ENCODE data around the gene PKN1. TPM values are rescaled to one million over a fixed set of nuclear protein-coding genes. Genes with fewer than 3 reads are reported as not detected.

Gene PKN1
- total and polyA plus RNA-seq, 2 donors (not counting 1 experiment from before 2014, with no cell fraction given), result 114 to 171 TPM

GRCh38 chr19:14383661-14384555 lies 49.2 kb upstream of the PKN1 start:
- peak overlapping the region; percentile 98 for H3K4me2 ChIP-seq (replicated peaks; ENCODE audit: low read depth, low read length, poor library complexity, severe bottlenecking)
- TF ChIP-seq, protein P1, sequence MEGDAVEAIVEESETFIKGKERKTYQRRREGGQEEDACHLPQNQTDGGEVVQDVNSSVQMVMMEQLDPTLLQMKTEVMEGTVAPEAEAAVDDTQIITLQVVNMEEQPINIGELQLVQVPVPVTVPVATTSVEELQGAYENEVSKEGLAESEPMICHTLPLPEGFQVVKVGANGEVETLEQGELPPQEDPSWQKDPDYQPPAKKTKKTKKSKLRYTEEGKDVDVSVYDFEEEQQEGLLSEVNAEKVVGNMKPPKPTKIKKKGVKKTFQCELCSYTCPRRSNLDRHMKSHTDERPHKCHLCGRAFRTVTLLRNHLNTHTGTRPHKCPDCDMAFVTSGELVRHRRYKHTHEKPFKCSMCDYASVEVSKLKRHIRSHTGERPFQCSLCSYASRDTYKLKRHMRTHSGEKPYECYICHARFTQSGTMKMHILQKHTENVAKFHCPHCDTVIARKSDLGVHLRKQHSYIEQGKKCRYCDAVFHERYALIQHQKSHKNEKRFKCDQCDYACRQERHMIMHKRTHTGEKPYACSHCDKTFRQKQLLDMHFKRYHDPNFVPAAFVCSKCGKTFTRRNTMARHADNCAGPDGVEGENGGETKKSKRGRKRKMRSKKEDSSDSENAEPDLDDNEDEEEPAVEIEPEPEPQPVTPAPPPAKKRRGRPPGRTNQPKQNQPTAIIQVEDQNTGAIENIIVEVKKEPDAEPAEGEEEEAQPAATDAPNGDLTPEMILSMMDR (IDR thresholded peaks at IDR 0.05), result no peak
- TF ChIP-seq EZH2 (IDR thresholded peaks at IDR 0.05; ENCODE audit: borderline replicate concordance, insufficient read depth, low read depth, low read length, poor library complexity, severe bottlenecking), result no peak
- H3K79me2 ChIP-seq (ENCODE audit: control insufficient read depth, insufficient read depth, low read length), result peaks cover 69% of the 10 kb centered on the region
- no peaks in the 10 kb centered on the region for H3K27me3 ChIP-seq (replicated peaks in 1 of 4; ENCODE audit: control extremely low read depth in 1 of 4, control insufficient read depth in 3 of 4, insufficient read depth in 4 of 4, low read length in 3 of 4)
- Mint-ChIP-seq H3K9me3 (ENCODE audit: insufficient read depth) (no peaks in the 10 kb centered on the region), H3K27ac (peak overlapping the region; percentile 89), H3K27me3 (no peaks in the 10 kb centered on the region), H3K4me3 (peak overlapping the region; percentile 85), H3K4me1 (peaks cover 51% of the 10 kb centered on the region)
- DNase-seq (peak; percentile 68), ATAC-seq (ENCODE audit: low read depth) (peak; percentile 12)
- ChIA-PET POLR2A (interaction anchor here (0.6 to 7.0 kb wide), 8 partner anchors 9 to 56 kb away, joined by 3 to 61 read pairs (median 8); partner anchors contain the start of gene PKN1), CTCF (interaction anchor here (0.7 to 7.3 kb wide), 6 partner anchors 14 to 1942 kb away, joined by 3 to 90 read pairs (median 8); no protein-coding TSS in a partner anchor)
- peaks cover 6% of the 10 kb centered on the region for H4K20me1 ChIP-seq (ENCODE audit: control insufficient read depth, insufficient read depth, low read length, poor library complexity, severe bottlenecking)
- peaks cover 0 to 3% of the 10 kb centered on the region in 2 experiments for H3K36me3 ChIP-seq (replicated peaks in 1 of 2; ENCODE audit: control extremely low read depth in 1 of 2, control insufficient read depth in 1 of 2, extremely low read depth in 1 of 2, insufficient read depth in 2 of 2, low read length in 1 of 2)
- no peaks in the 10 kb centered on the region for H3K9me3 ChIP-seq (ENCODE audit: control extremely low read depth in 1 of 3, control insufficient read depth in 2 of 3, insufficient read depth in 1 of 3, low read length in 2 of 3)
- intact Hi-C loops (cut with micrococcal nuclease), result loop anchor here (1.0 to 5.0 kb wide), 5 partner anchors 9 to 1282 kb away; partner anchors contain the start of genes LYL1 and RFX1
- H3K27ac ChIP-seq (ENCODE audit: low read length in 2 of 2), result peak overlapping the region; percentile 97 to 99
- H3K9ac ChIP-seq (ENCODE audit: low read length), result peak overlapping the region; percentile 47
- 9% methylated on average over 6 of the region's 10 CpGs for WGBS (ENCODE audit: insufficient coverage)
- peak overlapping the region; percentile 19 to 90 (median 39) for H3K4me3 ChIP-seq (ENCODE audit: control extremely low read depth in 1 of 5, extremely low read depth in 1 of 5, insufficient read depth in 1 of 5, low read depth in 2 of 5, low read length in 4 of 5)
- H3K4me1 ChIP-seq (ENCODE audit: control insufficient read depth in 2 of 2, insufficient read depth in 2 of 2, low read length in 2 of 2), result peaks cover 48 to 70% of the 10 kb centered on the region in 2 donors
- no peak overlapping the region for H2AFZ ChIP-seq (ENCODE audit: insufficient read depth, low read depth, low read length, poor library complexity, severe bottlenecking)

Measured in B cell (primary cell).